ENCODE measurements around the gene PTGDS. TPM values are rescaled to one million over a fixed set of nuclear protein-coding genes. Genes with fewer than 3 reads are reported as not detected.

The PTGDS gene
- total RNA-seq, 1 experiment from 2014 or later: 3.6 TPM

GRCh38 chr9:136963751-136964150 is 13.6 kb upstream of the PTGDS start:
- Histone ChIP-seq H3K27me3 (ENCODE audit: insufficient read depth, low read length) (no peaks in the 10 kb centered on the region), H4K8ac (replicated peaks; ENCODE audit: insufficient read length, low read depth, low read length) (no peak overlapping the region), H4K91ac (ENCODE audit: insufficient read length, low read depth, low read length) (no peak overlapping the region), H3K9me3 (ENCODE audit: control insufficient read depth, low read depth, low read length) (no peaks in the 10 kb centered on the region), H2AK5ac (ENCODE audit: insufficient read length, low read length) (no peak overlapping the region), H2BK120ac (ENCODE audit: low read depth, low read length, poor library complexity, severe bottlenecking) (no peak overlapping the region), H2BK12ac (ENCODE audit: insufficient read length, low read depth, low read length) (no peak overlapping the region), H3K14ac (ENCODE audit: insufficient read depth, low read length) (no peak overlapping the region), H3K56ac (ENCODE audit: insufficient read length, low read depth, low read length) (no peak overlapping the region), H2BK20ac (ENCODE audit: low read depth, low read length, poor library complexity, severe bottlenecking) (no peak overlapping the region), H2AFZ (ENCODE audit: low read length) (no peak overlapping the region), H3K23me2 (ENCODE audit: insufficient read length, low read depth, low read length, poor library complexity, severe bottlenecking) (no peaks in the 10 kb centered on the region), H4K5ac (ENCODE audit: insufficient read length, low read depth, low read length) (no peak overlapping the region), H3K23ac (ENCODE audit: insufficient read length, low read depth, low read length) (no peak overlapping the region), H3K4ac (ENCODE audit: low read depth, low read length) (no peak overlapping the region), H3K27ac (ENCODE audit: insufficient read length, low read depth, low read length) (no peak overlapping the region), H3T11ph (ENCODE audit: low read length) (no peak overlapping the region), H3K9ac (ENCODE audit: extremely low read depth, insufficient read length, low read length) (no peak overlapping the region), H2BK15ac (ENCODE audit: low read depth, low read length) (no peak overlapping the region), H2BK5ac (ENCODE audit: insufficient read length, low read length) (no peak overlapping the region), H3K79me2 (ENCODE audit: insufficient read depth, low read length) (no peaks in the 10 kb centered on the region), H3K4me2 (ENCODE audit: insufficient read depth, insufficient read length, low read length) (no peak overlapping the region), H3K18ac (ENCODE audit: insufficient read length, low read depth, low read length) (no peak overlapping the region), H3K4me1 (ENCODE audit: insufficient read depth, low read length) (peaks cover 2% of the 10 kb centered on the region; the same call in 1 of the 2 replicates), H3K79me1 (ENCODE audit: insufficient read depth, low read depth, low read length, poor library complexity, severe bottlenecking) (no peaks in the 10 kb centered on the region), H4K20me1 (ENCODE audit: control insufficient read depth, insufficient read depth, insufficient read length) (no peaks in the 10 kb centered on the region)
- no peak for DNase-seq
- no peak overlapping the region for H3K27ac Mint-ChIP-seq
- WGBS (ENCODE audit: extremely low coverage, insufficient read length, low lambda C conversion rate): no CpG with 5 or more reads among the region's 12 CpGs
- no peaks in the 10 kb centered on the region for H3K36me3 Mint-ChIP-seq (ENCODE audit: insufficient read depth in 1 of 3, low read depth in 3 of 3)
- H3K9me3 Mint-ChIP-seq: no peaks in the 10 kb centered on the region
- TF ChIP-seq, protein P1, sequence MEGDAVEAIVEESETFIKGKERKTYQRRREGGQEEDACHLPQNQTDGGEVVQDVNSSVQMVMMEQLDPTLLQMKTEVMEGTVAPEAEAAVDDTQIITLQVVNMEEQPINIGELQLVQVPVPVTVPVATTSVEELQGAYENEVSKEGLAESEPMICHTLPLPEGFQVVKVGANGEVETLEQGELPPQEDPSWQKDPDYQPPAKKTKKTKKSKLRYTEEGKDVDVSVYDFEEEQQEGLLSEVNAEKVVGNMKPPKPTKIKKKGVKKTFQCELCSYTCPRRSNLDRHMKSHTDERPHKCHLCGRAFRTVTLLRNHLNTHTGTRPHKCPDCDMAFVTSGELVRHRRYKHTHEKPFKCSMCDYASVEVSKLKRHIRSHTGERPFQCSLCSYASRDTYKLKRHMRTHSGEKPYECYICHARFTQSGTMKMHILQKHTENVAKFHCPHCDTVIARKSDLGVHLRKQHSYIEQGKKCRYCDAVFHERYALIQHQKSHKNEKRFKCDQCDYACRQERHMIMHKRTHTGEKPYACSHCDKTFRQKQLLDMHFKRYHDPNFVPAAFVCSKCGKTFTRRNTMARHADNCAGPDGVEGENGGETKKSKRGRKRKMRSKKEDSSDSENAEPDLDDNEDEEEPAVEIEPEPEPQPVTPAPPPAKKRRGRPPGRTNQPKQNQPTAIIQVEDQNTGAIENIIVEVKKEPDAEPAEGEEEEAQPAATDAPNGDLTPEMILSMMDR (conservative IDR thresholded peaks at IDR 0.05): no peak
- H3K27me3 Mint-ChIP-seq (ENCODE audit: low read depth): peaks cover 17% of the 10 kb centered on the region
- no peak overlapping the region for H3K4me3 Mint-ChIP-seq
- peaks cover 7 to 15% of the 10 kb centered on the region in 2 experiments for H3K4me1 Mint-ChIP-seq
